GM18511 (cell line): Measurements from ENCODE around the gene CREB3L1.
"Not testable (repeated sequence)": the region's sequence is repeated elsewhere in the genome, so short reads cannot be mapped to it uniquely, and the experiment has no call there.

Experiments used
- ATAC-seq: cut with Tn5 transposase; IDR thresholded peaks from one replicate; pipeline ENCODE4 v1.9.1; 2021; ENCODE audit warnings: mild to moderate bottlenecking, moderate library complexity; ENCODE audit not compliant: unreplicated experiment

CREB3L1 gene

GRCh38 chr11:46248289-46249102 is 29.0 kb upstream of the CREB3L1 start:
- ATAC-seq, result no peak

DNA sequence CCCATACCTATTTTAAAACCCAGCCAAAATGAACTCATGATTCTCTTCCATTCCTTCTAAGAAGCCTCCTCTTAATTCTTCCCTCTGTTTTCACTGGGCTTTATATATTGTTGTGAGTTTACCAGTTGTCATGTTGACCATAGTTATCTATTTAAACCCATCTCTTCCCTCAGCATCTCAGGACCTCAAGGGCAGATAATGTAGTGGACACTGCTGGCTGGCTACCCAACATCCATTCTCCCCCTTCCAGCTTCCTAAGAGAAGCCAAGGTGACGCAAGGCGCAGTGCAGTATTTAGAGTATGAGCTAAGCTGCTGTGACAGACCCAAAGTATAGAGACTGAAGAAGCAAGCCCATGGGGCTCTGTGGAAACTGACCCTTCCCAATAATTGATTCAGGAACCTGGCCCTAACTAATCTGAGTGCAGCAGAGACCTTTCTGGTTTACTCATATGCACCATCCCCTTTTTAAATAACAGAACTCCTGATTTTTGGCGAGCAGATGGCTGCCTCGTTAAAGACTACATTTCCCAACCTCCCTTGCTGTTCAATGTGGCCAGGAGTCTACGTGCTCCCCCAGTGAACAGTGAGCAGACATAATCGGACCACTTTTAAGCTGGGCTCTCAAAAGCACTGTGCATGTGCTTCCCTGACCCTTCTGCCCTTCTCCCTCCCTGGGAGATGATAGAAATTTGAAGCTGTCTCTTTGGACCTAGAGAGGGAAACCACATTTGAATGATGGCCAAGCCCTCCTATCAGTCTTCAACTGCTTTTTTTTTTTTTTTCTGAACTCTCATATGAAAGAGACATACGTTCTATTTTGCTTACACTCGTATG is 28.1 kb upstream of the CREB3L1 start:
- no peak for ATAC-seq

GRCh38 chr11:46249938-46250744 is 27.3 kb upstream of the CREB3L1 start:
- no peak for ATAC-seq

DNA sequence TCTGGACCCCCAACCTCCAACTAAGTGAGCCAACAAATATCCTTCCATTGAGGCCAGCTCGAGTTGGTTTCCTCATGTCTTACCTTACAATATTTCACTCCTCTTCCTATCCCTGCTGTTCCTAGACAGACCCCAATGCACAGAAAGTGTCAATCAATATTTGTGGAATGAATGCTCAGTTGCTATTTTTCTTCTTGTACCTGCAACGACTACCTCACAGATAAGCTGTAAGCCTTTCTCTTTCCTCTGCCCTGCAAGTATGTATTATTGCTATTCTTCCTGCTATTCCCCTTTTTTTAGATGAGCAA is 26.8 kb upstream of the CREB3L1 start:
- no peak for ATAC-seq

DNA sequence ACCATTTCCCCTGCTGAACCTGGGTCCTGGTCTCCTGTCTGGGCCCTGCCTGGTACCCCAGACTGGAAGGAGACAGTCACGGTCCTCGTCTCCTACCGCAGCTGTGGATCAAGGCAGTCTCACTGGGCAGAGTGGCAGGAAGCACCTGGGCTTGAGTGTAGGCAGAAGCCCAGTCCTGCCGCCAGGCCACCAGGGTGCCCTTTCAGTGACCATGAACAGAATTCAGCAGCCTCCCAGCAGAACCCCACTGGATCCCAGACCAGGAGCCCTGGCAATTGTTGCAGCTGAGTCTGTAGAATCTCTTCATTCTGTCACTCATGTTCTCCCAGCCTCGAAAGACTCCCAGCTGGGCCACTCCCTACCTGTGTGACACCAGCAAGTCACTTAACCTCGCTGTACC is 25.5 kb upstream of the CREB3L1 start:
- no peak for ATAC-seq

GRCh38 chr11:46252373-46252914 is 25.0 kb upstream of the CREB3L1 start:
- no peak for ATAC-seq

- no peak for ATAC-seq
Observed at GRCh38 chr11:46253258-46254132, 24.0 kb upstream of the CREB3L1 start.

GRCh38 chr11:46254133-46254491 is 23.4 kb upstream of the CREB3L1 start:
- ATAC-seq, result no peak

GRCh38 chr11:46256540-46257001 is 20.9 kb upstream of the CREB3L1 start:
- ATAC-seq, result no peak

DNA sequence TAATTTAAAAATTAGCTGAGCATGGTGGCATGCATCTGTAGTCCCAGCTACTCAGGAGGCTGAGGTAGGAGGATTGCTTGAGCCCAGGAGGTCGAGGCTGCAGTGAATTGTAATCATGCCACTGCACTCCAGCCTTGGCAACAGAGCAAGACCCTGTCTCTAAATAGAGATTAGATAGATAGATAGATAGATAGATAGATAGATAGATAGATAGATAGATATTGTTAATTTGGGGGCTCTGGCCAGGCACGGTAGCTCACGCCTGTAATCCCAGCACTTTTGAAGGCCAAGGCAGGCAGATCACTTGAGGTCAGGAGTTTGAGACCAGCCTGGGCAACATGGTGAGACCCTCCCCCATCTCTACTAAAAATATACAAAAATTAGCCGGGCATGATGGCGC is 18.1 kb upstream of the CREB3L1 start:
- not testable (repeated sequence) for ATAC-seq

DNA sequence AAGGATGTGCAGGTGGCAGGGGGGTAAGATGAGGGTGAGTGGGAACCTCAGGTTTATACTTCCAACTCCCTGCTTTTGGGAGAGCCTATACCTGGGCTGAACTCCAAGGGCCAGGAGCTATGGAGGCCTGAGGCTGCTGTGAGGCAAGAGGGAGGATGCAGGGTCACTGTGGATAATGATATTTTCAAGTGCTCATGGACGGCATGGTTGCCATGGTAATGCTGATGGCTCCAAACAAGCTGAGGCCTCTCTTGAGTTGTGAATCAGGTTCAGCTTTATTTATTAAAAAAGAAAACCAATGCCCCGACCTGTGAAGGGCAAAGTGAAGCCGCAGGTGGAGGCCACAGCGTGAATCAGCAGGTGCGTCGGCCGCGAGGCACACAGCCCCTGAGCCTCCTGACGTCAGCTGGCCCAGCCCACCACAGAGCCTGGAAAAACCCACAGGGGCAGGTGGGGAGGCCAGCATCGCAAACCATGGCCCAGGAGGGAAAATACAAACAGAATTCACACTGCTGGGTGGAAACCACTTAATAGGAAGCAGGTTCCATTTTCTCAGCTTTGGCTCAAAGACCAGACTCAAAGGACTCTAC is 17.4 kb upstream of the CREB3L1 start:
- no peak for ATAC-seq

DNA sequence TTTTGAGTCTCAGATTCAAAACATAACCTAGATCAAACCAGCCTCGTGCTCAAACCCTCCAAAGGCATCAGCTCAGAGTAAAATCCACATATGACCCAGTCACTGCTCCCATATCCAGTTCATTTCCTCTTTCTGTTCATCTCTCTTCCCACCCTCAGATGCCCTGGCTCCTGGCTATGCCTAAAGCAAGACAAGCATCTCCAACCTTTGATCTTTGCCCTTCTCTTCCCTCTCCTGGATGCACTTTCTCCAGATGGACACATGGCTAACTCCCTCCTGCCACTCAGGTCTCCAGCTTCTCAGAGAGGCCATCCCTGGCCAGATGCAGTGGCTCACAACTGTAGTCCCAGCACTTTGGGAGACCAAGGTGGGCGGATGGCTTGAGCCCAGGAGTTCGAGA is 14.3 kb upstream of the CREB3L1 start:
- no peak for ATAC-seq

- no peak for ATAC-seq
Observed at GRCh38 chr11:46264030-46264429, 13.4 kb upstream of the CREB3L1 start.

- no peak for ATAC-seq
Observed at GRCh38 chr11:46264976-46265375, 12.5 kb upstream of the CREB3L1 start.

GRCh38 chr11:46265764-46266163 is 11.7 kb upstream of the CREB3L1 start:
- ATAC-seq, result no peak

DNA sequence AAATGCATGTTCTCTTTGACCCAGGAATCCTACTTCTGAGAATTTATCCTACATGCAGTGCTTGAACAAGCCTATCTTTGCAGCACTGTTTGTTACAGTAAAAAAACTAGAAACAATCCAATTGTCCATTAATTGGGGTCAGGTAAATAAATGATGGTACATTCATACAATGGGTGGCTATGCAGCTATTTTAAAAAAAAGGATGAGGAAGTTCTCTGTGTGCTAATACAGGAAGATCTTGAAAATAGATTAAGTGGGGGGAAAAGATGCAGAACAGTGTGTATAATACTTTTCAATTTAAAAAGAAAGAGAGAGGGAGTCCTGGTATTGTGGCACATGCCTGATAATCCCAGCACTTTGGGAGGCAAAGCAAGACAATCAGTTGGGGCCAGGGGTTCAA is 9.5 kb upstream of the CREB3L1 start:
- ATAC-seq, result no peak

GRCh38 chr11:46270684-46271083 is 6.8 kb upstream of the CREB3L1 start:
- ATAC-seq, result no peak

DNA sequence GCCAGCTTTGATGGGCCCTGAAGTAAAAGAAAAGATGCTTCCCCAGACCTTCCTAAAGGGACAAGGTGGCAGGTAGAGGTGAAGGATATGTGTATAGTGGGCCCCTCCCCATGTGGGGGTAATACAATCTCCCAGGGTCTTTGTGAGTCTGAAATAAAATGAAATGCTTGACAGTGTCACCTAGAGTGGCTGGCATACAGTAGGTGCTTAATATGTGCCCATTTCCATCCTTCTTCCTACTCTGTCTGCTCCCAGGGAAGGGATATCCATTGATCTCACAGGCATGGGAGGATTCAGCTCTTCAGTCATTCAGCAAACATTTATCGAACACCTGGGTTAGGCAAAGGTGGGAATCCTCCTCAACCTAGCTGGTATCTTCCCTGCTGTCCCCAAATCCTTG is 6.1 kb upstream of the CREB3L1 start:
- ATAC-seq, result no peak

DNA sequence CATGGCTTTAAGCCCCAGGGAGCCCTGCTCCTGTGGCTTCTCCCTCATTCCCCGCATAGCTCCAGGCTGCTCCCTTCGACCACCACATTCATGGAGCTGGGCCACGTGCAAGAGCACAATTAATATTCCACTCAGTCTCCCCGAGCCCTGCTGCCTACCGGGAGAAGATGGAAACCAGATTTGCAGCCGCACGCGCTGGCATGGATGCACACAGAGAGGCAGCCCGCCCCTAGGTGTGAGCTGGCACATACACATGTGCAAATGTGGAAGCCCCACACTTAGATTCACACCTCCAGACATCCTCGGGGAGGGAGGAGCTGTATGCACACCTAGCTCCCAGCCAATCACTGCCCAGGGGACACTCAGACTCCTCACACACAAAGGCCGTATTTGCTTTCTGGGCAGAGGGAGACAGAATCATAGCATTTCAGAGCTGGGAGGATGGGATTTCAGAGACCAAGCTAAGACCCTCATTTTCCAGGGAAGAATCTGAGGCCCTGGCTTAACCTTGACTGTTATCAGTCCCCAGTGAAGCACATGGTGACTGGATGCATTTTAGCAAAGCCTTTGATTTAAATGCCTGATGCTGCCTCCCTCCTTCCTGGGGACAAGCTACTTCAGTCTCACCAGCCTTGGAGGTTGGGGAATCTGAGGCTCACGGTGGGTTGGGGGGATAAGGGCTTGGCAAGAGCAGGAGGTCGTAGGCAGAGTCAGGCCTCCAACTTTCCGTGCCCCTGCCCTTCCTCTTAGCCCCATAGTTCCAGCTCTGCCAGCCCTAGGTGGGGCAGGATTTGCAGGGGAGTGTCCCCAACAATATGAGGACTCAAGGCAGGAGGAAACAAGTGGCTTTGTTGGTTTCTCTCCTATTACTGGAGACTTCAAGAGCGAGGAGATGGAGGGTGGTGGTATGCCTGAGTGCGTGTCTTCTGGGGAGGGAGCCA is 5.3 kb upstream of the CREB3L1 start:
- ATAC-seq, result no peak
